Tibial nerve (tissue), 3 donors: ENCODE data around the gene NOS1.

Source experiments
- POLR2A ChIP-seq, 2 donors: fragments of 450-650 bp; IDR thresholded peaks; one replicate each; pipeline ENCODE4 v1.6.1; 2017; ENCODE audit warnings: antibody characterized with exemption in 2 of 2, mild to moderate bottlenecking in 2 of 2, moderate library complexity in 2 of 2
- TF ChIP-seq, protein P1 (sequence below), 5 experiments: fragments of 200-600 bp in 3 of 5; fragments of 450-650 bp in 2 of 5; sonication (generic) in 3 of 5; IDR thresholded peaks; one replicate each; pipeline ENCODE4 v1.5.1; 2016 to 2019; ENCODE audit warnings: antibody characterized with exemption in 5 of 5, mild to moderate bottlenecking in 3 of 5, moderate library complexity in 2 of 5

DNA sequence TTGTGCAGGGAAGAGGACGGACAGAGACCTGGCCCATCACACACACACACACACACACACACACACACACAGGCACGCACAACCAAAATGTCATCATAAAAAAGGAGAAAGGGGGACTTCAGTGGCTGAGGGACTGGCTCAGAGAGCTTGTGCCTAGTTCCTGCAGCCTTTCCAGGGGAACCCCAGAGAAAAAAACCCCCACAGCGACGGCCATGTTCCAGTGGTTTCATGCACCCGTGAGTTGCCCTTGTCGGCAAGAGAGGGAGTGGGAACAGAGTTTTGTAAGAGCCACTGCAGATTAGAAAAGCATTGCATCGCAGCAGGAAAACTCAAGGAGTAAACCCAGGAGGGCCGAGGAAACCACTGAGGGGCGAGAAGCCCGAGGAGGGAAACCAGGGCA, 146.6 kb downstream of the NOS1 start:
- TF ChIP-seq, protein P1, sequence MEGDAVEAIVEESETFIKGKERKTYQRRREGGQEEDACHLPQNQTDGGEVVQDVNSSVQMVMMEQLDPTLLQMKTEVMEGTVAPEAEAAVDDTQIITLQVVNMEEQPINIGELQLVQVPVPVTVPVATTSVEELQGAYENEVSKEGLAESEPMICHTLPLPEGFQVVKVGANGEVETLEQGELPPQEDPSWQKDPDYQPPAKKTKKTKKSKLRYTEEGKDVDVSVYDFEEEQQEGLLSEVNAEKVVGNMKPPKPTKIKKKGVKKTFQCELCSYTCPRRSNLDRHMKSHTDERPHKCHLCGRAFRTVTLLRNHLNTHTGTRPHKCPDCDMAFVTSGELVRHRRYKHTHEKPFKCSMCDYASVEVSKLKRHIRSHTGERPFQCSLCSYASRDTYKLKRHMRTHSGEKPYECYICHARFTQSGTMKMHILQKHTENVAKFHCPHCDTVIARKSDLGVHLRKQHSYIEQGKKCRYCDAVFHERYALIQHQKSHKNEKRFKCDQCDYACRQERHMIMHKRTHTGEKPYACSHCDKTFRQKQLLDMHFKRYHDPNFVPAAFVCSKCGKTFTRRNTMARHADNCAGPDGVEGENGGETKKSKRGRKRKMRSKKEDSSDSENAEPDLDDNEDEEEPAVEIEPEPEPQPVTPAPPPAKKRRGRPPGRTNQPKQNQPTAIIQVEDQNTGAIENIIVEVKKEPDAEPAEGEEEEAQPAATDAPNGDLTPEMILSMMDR (IDR thresholded peaks at IDR 0.05), result no peak
- TF ChIP-seq POLR2A (IDR thresholded peaks at IDR 0.05), result no peak
